Neuron (in vitro differentiated cells): ENCODE measurements around the gene USF1.

ENCODE experiments used
- H2AFZ ChIP-seq: one replicate; pipeline ENCODE4 v1.6.1; 2013; ENCODE audit warnings: low read depth, mild to moderate bottlenecking, inconsistent platforms, low read length, moderate library complexity
- H3K27me3 ChIP-seq: one replicate; pipeline ENCODE4 v1.6.1; 2013; ENCODE audit warnings: low read length; ENCODE audit not compliant: insufficient read depth
- H3K36me3 ChIP-seq: one replicate; pipeline ENCODE4 v1.6.1; 2013; ENCODE audit warnings: low read length; ENCODE audit not compliant: insufficient read depth
- H3K4me1 ChIP-seq: one replicate; pipeline ENCODE4 v1.6.1; 2013; ENCODE audit warnings: low read length; ENCODE audit not compliant: insufficient read depth
- H3K4me3 ChIP-seq: 2 replicates; pipeline ENCODE4 v1.5.1; 2013; ENCODE audit warnings: mild to moderate bottlenecking, low read length, moderate library complexity
- H3K9me3 ChIP-seq: one replicate; pipeline ENCODE4 v1.6.1; 2013; ENCODE audit warnings: low read length

Gene USF1

GRCh38 chr1:161084597-161084988 lies 38.8 kb upstream of the USF1 start:
- H3K27me3 ChIP-seq = peaks cover 27% of the 10 kb centered on the region
- H3K36me3 ChIP-seq = no peaks in the 10 kb centered on the region
- H3K9me3 ChIP-seq = no peaks in the 10 kb centered on the region
- H3K4me1 ChIP-seq = peaks cover 10% of the 10 kb centered on the region
- no peak overlapping the region for H2AFZ ChIP-seq
- no peak overlapping the region for H3K4me3 ChIP-seq

DNA sequence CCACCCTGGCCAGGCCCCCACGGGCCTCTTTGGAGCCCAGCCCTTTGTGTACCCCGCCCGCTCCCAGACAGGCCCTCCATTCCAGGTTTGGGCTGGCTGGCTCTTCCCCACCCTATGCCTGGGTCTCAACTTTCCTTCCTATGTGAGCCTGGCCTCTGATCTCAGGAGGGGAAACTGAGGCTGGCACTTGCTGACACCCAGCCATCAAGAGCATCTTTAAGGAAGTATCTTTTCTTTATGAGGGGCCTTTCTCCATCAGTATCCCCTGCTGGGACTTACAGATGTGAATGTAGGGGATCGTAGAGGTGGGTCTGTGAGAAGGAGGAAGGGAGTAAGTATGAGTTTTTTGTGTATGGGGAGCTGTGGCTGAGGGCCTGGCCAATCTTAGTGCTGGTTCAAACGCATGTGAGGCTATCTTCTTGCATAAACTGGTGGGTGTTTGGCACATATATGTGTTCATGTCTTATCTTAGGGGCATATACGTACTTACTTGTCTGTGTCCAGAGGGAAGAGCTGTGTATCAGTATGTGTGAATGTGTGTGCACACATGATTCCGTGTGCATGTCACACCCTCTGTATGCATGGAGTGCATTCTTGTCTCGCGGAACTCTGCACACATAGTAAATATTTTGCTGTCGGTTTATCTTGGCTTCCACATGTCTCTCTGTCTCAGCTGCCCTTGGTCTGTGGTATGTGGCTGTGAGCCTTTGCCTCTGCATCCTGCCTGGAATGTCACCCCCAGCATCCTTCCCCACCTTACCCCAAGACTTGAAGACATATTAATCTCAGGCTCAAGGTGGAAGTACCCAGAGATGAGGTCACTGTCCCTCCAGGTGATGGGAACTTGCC lies 38.2 kb upstream of the USF1 start:
- no peaks in the 10 kb centered on the region for H3K9me3 ChIP-seq
- no peak overlapping the region for H3K4me3 ChIP-seq
- H3K36me3 ChIP-seq = no peaks in the 10 kb centered on the region
- no peak overlapping the region for H2AFZ ChIP-seq
- peaks cover 25% of the 10 kb centered on the region for H3K27me3 ChIP-seq
- peaks cover 10% of the 10 kb centered on the region for H3K4me1 ChIP-seq

- Histone ChIP-seq H3K4me1 (peaks cover 10% of the 10 kb centered on the region), H3K27me3 (peaks cover 17% of the 10 kb centered on the region), H3K4me3 (no peak overlapping the region), H2AFZ (no peak overlapping the region), H3K9me3 (no peaks in the 10 kb centered on the region), H3K36me3 (no peaks in the 10 kb centered on the region)
Measured at GRCh38 chr1:161082996-161083747, 37.4 kb upstream of the USF1 start.

GRCh38 chr1:161082483-161082882 lies 36.7 kb upstream of the USF1 start:
- H3K4me1 ChIP-seq = peaks cover 10% of the 10 kb centered on the region
- H3K9me3 ChIP-seq = no peaks in the 10 kb centered on the region
- no peaks in the 10 kb centered on the region for H3K36me3 ChIP-seq
- no peak overlapping the region for H3K4me3 ChIP-seq
- no peak overlapping the region for H2AFZ ChIP-seq
- H3K27me3 ChIP-seq = peaks cover 10% of the 10 kb centered on the region

DNA sequence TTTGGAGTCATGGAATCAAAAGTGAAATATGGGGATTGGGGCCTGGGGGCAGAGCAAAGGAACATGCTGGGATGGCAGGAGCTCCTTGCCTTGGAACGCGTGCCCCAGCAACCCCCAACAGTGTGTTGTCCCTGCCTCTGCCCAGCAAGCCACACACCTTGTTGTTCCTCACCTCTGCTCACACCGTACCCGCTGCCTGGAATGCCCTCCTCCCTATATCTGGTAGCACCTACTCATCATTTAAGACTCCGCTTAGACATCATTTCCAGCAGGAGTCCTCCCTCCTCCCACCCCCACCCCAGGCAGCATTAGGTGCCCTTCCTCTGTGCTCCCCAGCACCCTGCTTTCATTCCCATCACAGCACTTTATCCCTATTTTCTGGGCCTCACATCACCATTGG lies 35.7 kb upstream of the USF1 start:
- H2AFZ ChIP-seq = no peak overlapping the region
- no peaks in the 10 kb centered on the region for H3K36me3 ChIP-seq
- no peak overlapping the region for H3K4me3 ChIP-seq
- no peaks in the 10 kb centered on the region for H3K9me3 ChIP-seq
- peaks cover 10% of the 10 kb centered on the region for H3K4me1 ChIP-seq
- H3K27me3 ChIP-seq = peaks cover 7% of the 10 kb centered on the region

DNA sequence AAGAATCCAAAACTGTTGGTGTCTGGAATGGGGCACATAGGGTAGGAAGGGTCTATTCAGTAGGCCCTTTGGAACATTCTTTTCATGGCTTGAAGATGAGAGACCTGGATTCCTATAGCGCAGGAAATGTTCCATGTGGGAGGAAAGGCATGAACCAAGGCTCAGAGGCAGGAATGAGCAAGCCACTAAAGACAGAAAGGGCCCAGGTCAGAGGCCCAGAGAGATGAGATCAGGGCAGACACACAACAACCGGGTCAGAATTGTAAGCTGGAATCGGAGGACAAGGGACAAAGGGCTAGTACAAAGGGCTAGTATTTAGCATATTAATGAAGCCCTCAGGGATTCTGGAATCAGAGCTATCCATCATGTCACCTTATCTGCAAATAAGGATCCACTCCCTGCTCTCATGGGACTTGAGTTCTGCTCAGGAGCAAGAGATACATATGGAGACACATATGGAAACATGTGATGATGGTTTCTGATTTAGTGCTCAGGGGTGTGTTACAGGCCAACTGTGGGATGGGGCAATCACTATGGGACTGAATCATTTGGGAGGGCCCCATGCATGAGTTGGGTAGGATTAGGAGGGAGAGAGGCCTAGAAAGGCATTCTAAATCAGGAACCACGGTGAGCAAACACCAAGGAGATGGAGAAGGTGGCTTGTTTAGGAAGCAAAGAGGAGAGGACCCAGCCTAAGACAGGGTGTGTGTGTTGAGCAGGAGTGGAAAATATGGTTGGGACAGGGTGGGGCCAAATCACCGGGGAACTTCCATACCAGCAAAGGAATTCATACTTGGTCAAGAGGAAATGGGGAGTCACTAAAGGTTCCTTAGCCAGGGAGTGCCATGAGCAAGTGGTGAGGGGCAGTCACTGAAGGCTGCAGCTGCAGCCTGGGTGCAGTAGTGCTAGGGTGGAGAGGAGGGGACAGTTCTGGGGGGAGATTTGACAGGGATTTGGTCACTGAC lies 34.9 kb upstream of the USF1 start:
- peaks cover 10% of the 10 kb centered on the region for H3K4me1 ChIP-seq
- H3K4me3 ChIP-seq = no peak overlapping the region

GRCh38 chr1:161079436-161080110 lies 33.8 kb upstream of the USF1 start:
- Histone ChIP-seq H2AFZ (no peak overlapping the region), H3K9me3 (no peaks in the 10 kb centered on the region), H3K4me3 (no peak overlapping the region), H3K36me3 (no peaks in the 10 kb centered on the region), H3K4me1 (peaks cover 10% of the 10 kb centered on the region), H3K27me3 (no peaks in the 10 kb centered on the region)

More for the DNA sequence above, 34.9 kb upstream of the USF1 start:
- Histone ChIP-seq H3K9me3 (no peaks in the 10 kb centered on the region), H3K27me3 (no peaks in the 10 kb centered on the region), H2AFZ (no peak overlapping the region), H3K36me3 (no peaks in the 10 kb centered on the region)

DNA sequence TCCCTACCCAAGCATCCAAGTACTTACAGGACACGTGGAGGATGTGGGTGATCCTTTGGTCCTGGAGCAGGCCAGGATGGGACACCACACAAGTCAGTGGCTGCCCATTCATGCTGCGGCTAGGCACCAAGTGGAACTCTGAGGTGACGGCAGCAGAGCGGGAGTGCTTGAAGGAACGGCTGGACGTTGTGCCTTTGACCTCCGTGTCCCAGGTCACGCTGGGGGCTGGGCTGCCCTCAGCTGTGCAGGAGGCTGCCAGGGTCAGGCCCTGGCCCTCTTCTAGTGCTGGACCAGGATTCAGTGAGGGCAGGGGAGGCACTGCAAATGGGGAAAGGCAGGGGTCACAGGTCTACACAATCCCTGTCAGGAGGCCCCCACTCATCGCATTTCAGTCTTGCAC lies 31.6 kb upstream of the USF1 start:
- Histone ChIP-seq H3K9me3 (no peaks in the 10 kb centered on the region), H3K27me3 (no peaks in the 10 kb centered on the region), H2AFZ (no peak overlapping the region), H3K4me1 (peaks cover 18% of the 10 kb centered on the region), H3K36me3 (no peaks in the 10 kb centered on the region), H3K4me3 (no peak overlapping the region)

DNA sequence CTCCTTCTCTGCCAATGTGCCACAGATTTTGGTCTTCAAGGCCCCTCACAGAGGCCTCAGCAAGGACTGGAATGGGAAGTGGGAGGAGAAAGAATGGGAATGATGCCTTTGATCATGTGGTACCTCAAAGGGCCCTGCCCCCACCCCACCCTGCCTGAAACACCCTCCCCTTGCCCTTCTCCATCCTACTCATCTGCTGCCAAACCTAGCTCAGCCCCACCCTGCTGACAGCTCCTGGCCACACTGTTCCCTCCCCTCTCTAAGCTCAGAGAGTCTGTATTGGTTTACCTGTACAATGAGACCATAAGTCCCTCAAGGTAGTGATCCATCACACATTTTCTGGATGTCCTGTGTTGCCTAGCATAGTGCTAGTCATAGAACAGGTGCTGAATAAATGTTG lies 30.6 kb upstream of the USF1 start:
- peaks cover 18% of the 10 kb centered on the region for H3K4me1 ChIP-seq
- H3K27me3 ChIP-seq = no peaks in the 10 kb centered on the region
- H3K4me3 ChIP-seq = no peak overlapping the region
- no peak overlapping the region for H2AFZ ChIP-seq
- H3K9me3 ChIP-seq = no peaks in the 10 kb centered on the region
- no peaks in the 10 kb centered on the region for H3K36me3 ChIP-seq

DNA sequence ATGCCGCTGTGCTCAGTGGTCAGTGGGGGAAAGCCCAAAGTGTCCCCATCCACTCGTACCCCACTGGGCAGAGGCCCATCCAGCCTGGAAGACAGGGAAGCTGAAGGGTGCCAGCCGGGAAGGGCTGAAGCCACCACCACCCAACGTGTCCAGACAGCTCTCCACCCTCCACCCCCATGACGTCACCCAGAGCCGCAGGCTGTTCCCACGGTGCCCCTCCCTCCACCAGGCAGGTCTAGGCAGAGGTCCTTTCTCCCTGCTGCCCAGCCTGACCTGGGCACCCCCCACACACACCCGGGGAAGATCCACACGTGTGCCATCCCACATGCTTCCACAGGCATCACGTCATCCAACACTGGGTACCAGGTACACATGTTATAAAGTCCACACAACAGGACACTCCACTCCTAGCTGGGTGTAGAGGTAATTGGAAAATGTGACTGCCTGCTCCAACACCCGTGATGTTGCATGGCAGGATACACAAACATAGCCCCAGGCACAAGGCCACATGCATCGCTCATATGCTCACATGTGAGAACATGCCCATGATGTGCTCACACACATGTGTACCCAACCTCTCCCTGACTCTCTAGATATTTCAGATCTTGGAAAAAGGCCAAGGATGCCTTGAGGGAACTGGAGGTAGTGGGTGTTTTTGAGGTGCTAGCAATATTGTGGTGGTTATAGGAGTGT lies 29.0 kb upstream of the USF1 start:
- H3K9me3 ChIP-seq = peaks cover 2% of the 10 kb centered on the region
- no peak overlapping the region for H2AFZ ChIP-seq
- H3K4me1 ChIP-seq = peaks cover 9% of the 10 kb centered on the region
- H3K27me3 ChIP-seq = no peaks in the 10 kb centered on the region
- H3K36me3 ChIP-seq = no peaks in the 10 kb centered on the region
- H3K4me3 ChIP-seq = no peak overlapping the region

DNA sequence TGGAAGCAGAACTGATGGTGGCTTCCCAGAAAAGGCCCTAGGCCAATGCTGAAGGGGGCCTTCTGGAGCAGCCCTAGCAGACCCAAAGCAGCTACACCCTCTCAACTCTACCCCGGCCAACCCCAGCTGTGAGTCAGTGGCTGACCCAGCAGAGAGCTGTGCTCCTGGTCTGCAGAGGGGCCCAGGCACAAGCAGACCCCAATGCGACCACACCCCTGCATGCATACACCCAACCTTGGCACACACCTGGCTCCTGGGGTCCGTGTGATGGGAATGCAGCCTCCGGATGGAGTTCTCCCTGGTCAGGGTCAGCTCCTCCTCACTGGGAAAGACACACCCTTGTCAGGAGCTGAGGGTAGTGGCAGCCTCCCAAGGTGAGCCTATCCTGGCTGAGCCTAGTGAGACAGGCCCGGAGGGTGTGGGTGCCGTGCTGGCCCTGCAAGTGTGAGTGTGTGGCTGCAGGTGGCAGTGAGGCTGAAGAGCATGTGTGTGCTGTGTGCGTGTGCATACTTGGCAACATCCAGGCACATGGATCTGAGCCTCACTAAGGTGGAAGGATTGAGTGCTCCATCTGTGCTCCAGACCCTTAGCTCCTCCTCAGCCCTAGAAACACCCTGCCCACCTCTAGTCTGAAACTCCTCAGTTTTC lies 27.8 kb upstream of the USF1 start:
- no peak overlapping the region for H2AFZ ChIP-seq
- no peak overlapping the region for H3K4me3 ChIP-seq
- peaks cover 2% of the 10 kb centered on the region for H3K27me3 ChIP-seq
- peaks cover 9% of the 10 kb centered on the region for H3K4me1 ChIP-seq
- peaks cover 2% of the 10 kb centered on the region for H3K9me3 ChIP-seq
- H3K36me3 ChIP-seq = no peaks in the 10 kb centered on the region
